SK-N-SH treated with all-trans-retinoic acid at 6 μM for 48 hours (cell line): Measurements from ENCODE around the gene BLOC1S1.

Source experiments
- ARNTL ChIP-seq: fragments of 450-650 bp; formaldehyde crosslinking; IDR thresholded peaks from 2 replicates; pipeline ENCODE4 v1.5.0; 2020; ENCODE audit warnings: low read depth, mild to moderate bottlenecking, moderate library complexity, borderline replicate concordance
- CREB5 ChIP-seq: fragments of 250-450 bp; sonication (Bioruptor Pico); IDR thresholded peaks from 2 replicates; pipeline ENCODE4 v1.5.1; 2020; ENCODE audit warnings: low read depth, mild to moderate bottlenecking, moderate library complexity
- CSDC2 ChIP-seq: fragments of 250-450 bp; sonication (Bioruptor Pico); IDR thresholded peaks from 2 replicates; pipeline ENCODE4 v1.5.0; 2020; ENCODE audit warnings: mild to moderate bottlenecking, moderate library complexity
- CSRNP3 ChIP-seq: fragments of 250-450 bp; sonication (Bioruptor Pico); IDR thresholded peaks from 2 replicates; pipeline ENCODE4 v1.5.1; 2021; ENCODE audit warnings: mild to moderate bottlenecking, moderate library complexity
- ESRRG ChIP-seq: fragments of 250-450 bp; sonication (Bioruptor Pico); IDR thresholded peaks from 2 replicates; pipeline ENCODE4 v1.6.1; 2021; ENCODE audit warnings: mild to moderate bottlenecking
- GLIS3 ChIP-seq: fragments of 250-450 bp; sonication (Bioruptor Pico); IDR thresholded peaks from 2 replicates; pipeline ENCODE4 v1.5.0; 2020; ENCODE audit warnings: mild to moderate bottlenecking, moderate library complexity
- SNAI2 ChIP-seq: fragments of 250-450 bp; sonication (Bioruptor Pico); IDR thresholded peaks from 2 replicates; pipeline ENCODE4 v1.5.0; 2020; ENCODE audit warnings: mild to moderate bottlenecking, moderate library complexity
- TCF4 ChIP-seq: fragments of 250-450 bp; sonication (Bioruptor Pico); IDR thresholded peaks from 2 replicates; pipeline ENCODE4 v1.8.0; 2021; ENCODE audit warnings: mild to moderate bottlenecking, moderate library complexity, borderline replicate concordance
- TOX ChIP-seq: fragments of 250-450 bp; sonication (Bioruptor Pico); IDR thresholded peaks from 2 replicates; pipeline ENCODE4 v1.8.0; 2021; ENCODE audit warnings: mild to moderate bottlenecking, moderate library complexity, borderline replicate concordance
- ZFP3 ChIP-seq: fragments of 250-450 bp; sonication (Bioruptor Pico); IDR thresholded peaks from 2 replicates; pipeline ENCODE4 v1.5.0; 2020; ENCODE audit warnings: mild to moderate bottlenecking, moderate library complexity
- ZFP30 ChIP-seq: fragments of 450-650 bp; formaldehyde crosslinking; IDR thresholded peaks from 2 replicates; pipeline ENCODE4 v1.5.0; 2022; ENCODE audit warnings: mild to moderate bottlenecking, moderate library complexity
- ZNF70 ChIP-seq: fragments of 450-650 bp; formaldehyde crosslinking; IDR thresholded peaks from 2 replicates; pipeline ENCODE4 v1.5.0; 2020; ENCODE audit warnings: mild to moderate bottlenecking, moderate library complexity
- TF ChIP-seq, protein P1 (sequence below): fragments of 250-450 bp; sonication (Bioruptor Pico); IDR thresholded peaks from 2 replicates; pipeline ENCODE4 v1.8.0; 2020; ENCODE audit warnings: mild to moderate bottlenecking, moderate library complexity, borderline replicate concordance

DNA sequence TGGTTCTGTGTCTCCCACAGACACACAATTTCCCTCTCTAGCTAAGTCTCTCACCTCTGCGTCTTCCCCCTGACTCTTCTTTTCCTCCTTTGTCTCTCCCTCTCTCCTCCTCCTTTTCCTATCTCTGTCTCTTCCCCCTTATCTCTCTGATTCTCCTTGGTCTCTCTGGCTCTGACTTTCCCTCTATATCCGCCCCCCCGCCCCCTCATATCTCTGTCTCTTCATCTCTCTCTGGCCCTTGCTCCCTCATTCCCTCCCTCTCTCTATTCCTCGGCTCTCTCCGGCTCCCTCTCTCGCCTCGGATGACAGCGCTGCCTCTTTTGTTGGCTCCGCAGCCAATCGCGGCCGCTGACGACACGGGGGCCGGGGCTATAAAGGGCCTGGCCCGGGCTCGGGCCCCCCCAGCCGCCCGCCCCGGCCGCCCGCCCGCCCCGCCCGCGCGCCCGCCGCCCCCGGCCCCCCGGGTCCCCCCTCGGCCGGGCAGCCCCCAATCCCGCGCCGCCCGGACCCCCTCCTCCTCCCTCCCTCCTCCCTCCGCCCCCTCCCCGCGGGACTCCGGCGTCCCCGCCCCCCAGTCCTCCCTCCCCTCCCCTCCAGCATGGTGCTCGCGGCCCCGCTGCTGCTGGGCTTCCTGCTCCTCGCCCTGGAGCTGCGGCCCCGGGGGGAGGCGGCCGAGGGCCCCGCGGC is 27.0 kb downstream of the BLOC1S1 start, which contains the start of gene GDF11:
- TF ChIP-seq TCF4 (no peak), TOX (CRISPR knock-in tag) (no peak), CSDC2 (CRISPR knock-in tag) (no peak), GLIS3 (CRISPR knock-in tag) (no peak), ARNTL (no peak), ZNF70 (no peak), SNAI2 (CRISPR knock-in tag) (no peak), ZFP30 (CRISPR knock-in tag) (no peak), ESRRG (CRISPR knock-in tag) (no peak), CSRNP3 (CRISPR knock-in tag) (no peak), ZFP3 (no peak), CREB5 (CRISPR knock-in tag) (no peak)
- TF ChIP-seq, protein P1, sequence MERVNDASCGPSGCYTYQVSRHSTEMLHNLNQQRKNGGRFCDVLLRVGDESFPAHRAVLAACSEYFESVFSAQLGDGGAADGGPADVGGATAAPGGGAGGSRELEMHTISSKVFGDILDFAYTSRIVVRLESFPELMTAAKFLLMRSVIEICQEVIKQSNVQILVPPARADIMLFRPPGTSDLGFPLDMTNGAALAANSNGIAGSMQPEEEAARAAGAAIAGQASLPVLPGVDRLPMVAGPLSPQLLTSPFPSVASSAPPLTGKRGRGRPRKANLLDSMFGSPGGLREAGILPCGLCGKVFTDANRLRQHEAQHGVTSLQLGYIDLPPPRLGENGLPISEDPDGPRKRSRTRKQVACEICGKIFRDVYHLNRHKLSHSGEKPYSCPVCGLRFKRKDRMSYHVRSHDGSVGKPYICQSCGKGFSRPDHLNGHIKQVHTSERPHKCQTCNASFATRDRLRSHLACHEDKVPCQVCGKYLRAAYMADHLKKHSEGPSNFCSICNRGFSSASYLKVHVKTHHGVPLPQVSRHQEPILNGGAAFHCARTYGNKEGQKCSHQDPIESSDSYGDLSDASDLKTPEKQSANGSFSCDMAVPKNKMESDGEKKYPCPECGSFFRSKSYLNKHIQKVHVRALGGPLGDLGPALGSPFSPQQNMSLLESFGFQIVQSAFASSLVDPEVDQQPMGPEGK, result no peak
